PC-9 (cell line): ENCODE data around the gene VPS33B.

ENCODE experiments used
- EZH2 ChIP-seq: fragments of 200-600 bp; sonication (generic); IDR thresholded peaks from 2 replicates; pipeline ENCODE4 v1.8.0; 2017; ENCODE audit warnings: antibody characterized with exemption, low read depth
- TF ChIP-seq, protein P1 (sequence below): fragments of 200-600 bp; sonication (generic); conservative IDR thresholded peaks from 2 replicates; pipeline ENCODE4 v1.6.1; 2017; ENCODE audit warnings: mixed run types, antibody characterized with exemption, mild to moderate bottlenecking, moderate library complexity

DNA sequence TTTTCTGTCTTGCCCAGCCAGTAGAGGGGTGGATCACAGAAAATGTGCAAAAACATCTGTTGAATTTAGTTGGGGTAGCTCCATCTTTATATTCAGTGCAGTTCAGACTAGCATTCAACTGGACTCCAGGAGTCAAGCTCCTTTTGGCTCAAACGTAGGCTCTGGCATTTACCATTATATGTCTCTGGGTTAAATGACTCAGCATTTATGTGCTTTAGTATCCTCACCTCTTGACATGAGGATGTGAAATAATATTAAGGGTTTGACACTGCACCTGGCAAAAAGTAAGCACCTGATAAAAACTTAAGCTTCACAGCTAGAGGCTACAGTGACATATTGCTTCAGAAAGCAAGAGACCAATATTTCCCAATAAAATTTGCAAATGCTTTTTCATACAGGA is 42.8 kb downstream of the VPS33B start:
- TF ChIP-seq, protein P1, sequence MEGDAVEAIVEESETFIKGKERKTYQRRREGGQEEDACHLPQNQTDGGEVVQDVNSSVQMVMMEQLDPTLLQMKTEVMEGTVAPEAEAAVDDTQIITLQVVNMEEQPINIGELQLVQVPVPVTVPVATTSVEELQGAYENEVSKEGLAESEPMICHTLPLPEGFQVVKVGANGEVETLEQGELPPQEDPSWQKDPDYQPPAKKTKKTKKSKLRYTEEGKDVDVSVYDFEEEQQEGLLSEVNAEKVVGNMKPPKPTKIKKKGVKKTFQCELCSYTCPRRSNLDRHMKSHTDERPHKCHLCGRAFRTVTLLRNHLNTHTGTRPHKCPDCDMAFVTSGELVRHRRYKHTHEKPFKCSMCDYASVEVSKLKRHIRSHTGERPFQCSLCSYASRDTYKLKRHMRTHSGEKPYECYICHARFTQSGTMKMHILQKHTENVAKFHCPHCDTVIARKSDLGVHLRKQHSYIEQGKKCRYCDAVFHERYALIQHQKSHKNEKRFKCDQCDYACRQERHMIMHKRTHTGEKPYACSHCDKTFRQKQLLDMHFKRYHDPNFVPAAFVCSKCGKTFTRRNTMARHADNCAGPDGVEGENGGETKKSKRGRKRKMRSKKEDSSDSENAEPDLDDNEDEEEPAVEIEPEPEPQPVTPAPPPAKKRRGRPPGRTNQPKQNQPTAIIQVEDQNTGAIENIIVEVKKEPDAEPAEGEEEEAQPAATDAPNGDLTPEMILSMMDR: no peak
- no peak for TF ChIP-seq EZH2
